GOT3 (cell line): ENCODE measurements around the gene PPARG.

ENCODE experiments used
- DNase-seq: peaks from one replicate; lab custom pipeline; 2025; ENCODE audit warnings: mixed read lengths; lab: John Stamatoyannopoulos, UW

Gene PPARG

GRCh38 chr3:12415014-12415680, 126.3 kb downstream of the PPARG start:
- no peak for DNase-seq

- DNase-seq: no peak
These were observed 127.9 kb downstream of the PPARG start for GRCh38 chr3:12416731-12417130.

- no peak for DNase-seq
These were observed 131.5 kb downstream of the PPARG start for GRCh38 chr3:12420393-12420792.

GRCh38 chr3:12421132-12421531, 132.3 kb downstream of the PPARG start:
- DNase-seq: no peak

- no peak for DNase-seq
These were observed 134.3 kb downstream of the PPARG start for GRCh38 chr3:12423131-12423530.

GRCh38 chr3:12423918-12424630, 135.2 kb downstream of the PPARG start:
- DNase-seq: no peak

- no peak for DNase-seq
These were observed 135.9 kb downstream of the PPARG start for GRCh38 chr3:12424635-12425319.

- no peak for DNase-seq
These were observed 137.1 kb downstream of the PPARG start for GRCh38 chr3:12425850-12426579.

GRCh38 chr3:12427551-12427950, 138.7 kb downstream of the PPARG start:
- DNase-seq: no peak

- DNase-seq: no peak
These were observed 139.3 kb downstream of the PPARG start for GRCh38 chr3:12428126-12428525.

- DNase-seq: no peak
These were observed 141.2 kb downstream of the PPARG start for GRCh38 chr3:12430086-12430485.

- no peak for DNase-seq
These were observed 145.0 kb downstream of the PPARG start for GRCh38 chr3:12433823-12434222.

- no peak for DNase-seq
These were observed 147.8 kb downstream of the PPARG start for GRCh38 chr3:12436514-12437220.

GRCh38 chr3:12437221-12437605, 148.3 kb downstream of the PPARG start:
- no peak for DNase-seq

GRCh38 chr3:12437861-12438260, 149.0 kb downstream of the PPARG start:
- DNase-seq: no peak

GRCh38 chr3:12438318-12438717, 149.4 kb downstream of the PPARG start:
- DNase-seq: no peak

GRCh38 chr3:12439161-12439940, 150.5 kb downstream of the PPARG start:
- DNase-seq: no peak

GRCh38 chr3:12440927-12441714, 152.3 kb downstream of the PPARG start:
- no peak for DNase-seq

- DNase-seq: no peak
These were observed 154.0 kb downstream of the PPARG start for GRCh38 chr3:12442654-12443501.
